Measurements from ENCODE around the gene CECR2.

- TF ChIP-seq EZH2phosphoT487 (IDR thresholded peaks at IDR 0.05; ENCODE audit: insufficient read depth, low read depth) (no peak), EZH2 (IDR thresholded peaks at IDR 0.05; ENCODE audit: insufficient read depth, poor library complexity, severe bottlenecking) (no peak)
Measured at GRCh38 chr22:17400305-17400704, 31.0 kb downstream of the CECR2 start.

Data from GM23248 (cell line).